ENCODE data around the gene SFTA2.

The SFTA2 gene

GRCh38 chr6:30891816-30892538 lies 40.0 kb downstream of the SFTA2 start:
- Histone ChIP-seq H3K27me3 (ENCODE audit: insufficient read depth, poor library complexity, severe bottlenecking) (peaks cover 12% of the 10 kb centered on the region), H3K4me3 (replicated peaks; ENCODE audit: insufficient read depth, low read length) (no peak overlapping the region), H3K27ac (replicated peaks) (no peak overlapping the region)
- TF ChIP-seq POLR2AphosphoS5 (IDR thresholded peaks at IDR 0.05; ENCODE audit: low read depth) (no peak), SPI1 (IDR thresholded peaks at IDR 0.05; ENCODE audit: borderline replicate concordance, low read depth) (peak; percentile 50; the same call in 1 of the 2 replicates)
- TF ChIP-seq, protein P1, sequence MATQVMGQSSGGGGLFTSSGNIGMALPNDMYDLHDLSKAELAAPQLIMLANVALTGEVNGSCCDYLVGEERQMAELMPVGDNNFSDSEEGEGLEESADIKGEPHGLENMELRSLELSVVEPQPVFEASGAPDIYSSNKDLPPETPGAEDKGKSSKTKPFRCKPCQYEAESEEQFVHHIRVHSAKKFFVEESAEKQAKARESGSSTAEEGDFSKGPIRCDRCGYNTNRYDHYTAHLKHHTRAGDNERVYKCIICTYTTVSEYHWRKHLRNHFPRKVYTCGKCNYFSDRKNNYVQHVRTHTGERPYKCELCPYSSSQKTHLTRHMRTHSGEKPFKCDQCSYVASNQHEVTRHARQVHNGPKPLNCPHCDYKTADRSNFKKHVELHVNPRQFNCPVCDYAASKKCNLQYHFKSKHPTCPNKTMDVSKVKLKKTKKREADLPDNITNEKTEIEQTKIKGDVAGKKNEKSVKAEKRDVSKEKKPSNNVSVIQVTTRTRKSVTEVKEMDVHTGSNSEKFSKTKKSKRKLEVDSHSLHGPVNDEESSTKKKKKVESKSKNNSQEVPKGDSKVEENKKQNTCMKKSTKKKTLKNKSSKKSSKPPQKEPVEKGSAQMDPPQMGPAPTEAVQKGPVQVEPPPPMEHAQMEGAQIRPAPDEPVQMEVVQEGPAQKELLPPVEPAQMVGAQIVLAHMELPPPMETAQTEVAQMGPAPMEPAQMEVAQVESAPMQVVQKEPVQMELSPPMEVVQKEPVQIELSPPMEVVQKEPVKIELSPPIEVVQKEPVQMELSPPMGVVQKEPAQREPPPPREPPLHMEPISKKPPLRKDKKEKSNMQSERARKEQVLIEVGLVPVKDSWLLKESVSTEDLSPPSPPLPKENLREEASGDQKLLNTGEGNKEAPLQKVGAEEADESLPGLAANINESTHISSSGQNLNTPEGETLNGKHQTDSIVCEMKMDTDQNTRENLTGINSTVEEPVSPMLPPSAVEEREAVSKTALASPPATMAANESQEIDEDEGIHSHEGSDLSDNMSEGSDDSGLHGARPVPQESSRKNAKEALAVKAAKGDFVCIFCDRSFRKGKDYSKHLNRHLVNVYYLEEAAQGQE (IDR thresholded peaks at IDR 0.05; ENCODE audit: insufficient replicate concordance, low read depth): no peak
- no peak for DNase-seq (ENCODE audit: low read depth in 1 of 2, low spot score in 1 of 2)

DNA sequence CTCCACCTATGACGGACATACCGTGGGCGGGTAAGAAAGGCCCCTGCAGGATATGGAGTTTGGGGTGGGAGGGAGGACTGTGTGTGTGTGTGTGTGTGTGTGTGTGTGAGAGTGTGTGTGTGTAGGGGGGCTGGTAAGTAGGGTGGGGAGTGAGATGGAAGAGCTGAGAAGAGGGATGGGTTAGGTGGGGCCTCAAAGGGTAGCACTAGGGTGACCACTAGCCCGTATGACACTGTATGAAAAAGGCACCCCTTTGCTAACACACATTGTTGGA lies 40.6 kb downstream of the SFTA2 start:
- no peak overlapping the region for H3K27ac ChIP-seq (replicated peaks)
- peaks cover 12% of the 10 kb centered on the region for H3K27me3 ChIP-seq (ENCODE audit: insufficient read depth, poor library complexity, severe bottlenecking)
- H3K4me3 ChIP-seq (replicated peaks; ENCODE audit: insufficient read depth, low read length): no peak overlapping the region
- DNase-seq (ENCODE audit: low read depth in 1 of 2, low spot score in 1 of 2): no peak
- TF ChIP-seq SPI1 (IDR thresholded peaks at IDR 0.05; ENCODE audit: borderline replicate concordance, low read depth) (no peak), CTCF (IDR thresholded peaks at IDR 0.05; ENCODE audit: insufficient read depth, low read length) (no peak), POLR2AphosphoS5 (IDR thresholded peaks at IDR 0.05; ENCODE audit: low read depth) (no peak), GABPA (IDR thresholded peaks at IDR 0.05; ENCODE audit: low read depth) (no peak)
- TF ChIP-seq, protein P1 (IDR thresholded peaks at IDR 0.05; ENCODE audit: insufficient replicate concordance, low read depth): no peak

- no peak for TF ChIP-seq GABPA (IDR thresholded peaks at IDR 0.05; ENCODE audit: low read depth)
- TF ChIP-seq CTCF (IDR thresholded peaks at IDR 0.05; ENCODE audit: insufficient read depth, low read length): no peak
- TF ChIP-seq, protein P1 (IDR thresholded peaks at IDR 0.05; ENCODE audit: insufficient replicate concordance, low read depth): no peak
- no peak for TF ChIP-seq SPI1 (IDR thresholded peaks at IDR 0.05; ENCODE audit: borderline replicate concordance, low read depth)
- TF ChIP-seq POLR2AphosphoS5 (IDR thresholded peaks at IDR 0.05; ENCODE audit: low read depth): no peak
- peaks cover 18% of the 10 kb centered on the region for H3K27me3 ChIP-seq (ENCODE audit: insufficient read depth, poor library complexity, severe bottlenecking)
- H3K27ac ChIP-seq (replicated peaks): no peak overlapping the region
- no peak overlapping the region for H3K4me3 ChIP-seq (replicated peaks; ENCODE audit: insufficient read depth, low read length)
- no peak for DNase-seq (ENCODE audit: low read depth in 1 of 2, low spot score in 1 of 2)
Measured at GRCh38 chr6:30890646-30891449, 41.1 kb downstream of the SFTA2 start.
